ENCODE results near the gene TCF7. TPM values are rescaled to one million over a fixed set of nuclear protein-coding genes. Genes with fewer than 3 reads are reported as not detected.
A peak's percentile ranks its signal among the peaks of the same experiment; 100 is the strongest.
"Not testable (repeated sequence)": the region's sequence is repeated elsewhere in the genome, so short reads cannot be mapped to it uniquely, and the experiment has no call there.

TCF7 gene
- total and polyA plus RNA-seq, 5 donors from 2014 or later = 55.4 to 234 (median 98.3) TPM

DNA sequence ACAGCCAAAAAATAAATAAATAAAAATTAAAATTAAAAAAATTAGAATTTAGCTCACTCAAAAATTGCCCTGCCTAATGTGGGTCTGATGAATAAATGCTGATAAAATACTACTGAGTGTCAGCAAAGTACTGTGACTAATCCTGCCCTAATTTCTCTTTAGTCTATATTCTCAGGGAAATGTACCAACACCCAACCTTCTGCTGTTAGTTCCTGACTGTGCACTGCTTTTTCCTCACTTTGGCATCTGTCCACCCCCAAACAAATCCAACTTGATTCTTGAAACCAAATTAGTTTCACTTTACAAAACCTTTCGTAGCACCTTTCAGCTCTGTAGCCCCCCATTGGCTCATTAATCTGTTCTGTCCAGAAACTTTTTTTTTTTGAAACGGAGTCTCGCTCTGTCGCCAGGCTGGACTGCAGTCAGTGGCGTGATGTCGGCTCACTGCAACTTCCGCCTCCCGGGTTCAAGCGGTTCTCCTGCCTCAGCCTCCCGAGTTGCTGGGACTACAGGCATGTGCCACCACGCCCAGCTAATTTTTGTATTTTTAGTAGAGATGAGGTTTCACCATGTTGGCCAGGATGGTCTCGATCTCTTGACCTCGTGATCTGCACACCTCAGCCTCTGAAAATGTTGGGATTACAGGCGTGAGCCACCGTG, 37.8 kb downstream of the TCF7 start:
- not testable (repeated sequence) for ATAC-seq (ENCODE audit: low read depth in 2 of 2); DNase-seq; H3K27me3 ChIP-seq (ENCODE audit: control insufficient read depth, insufficient read depth, low read length); H3K9me3 Mint-ChIP-seq; H3K4me3 ChIP-seq (ENCODE audit: low read depth, low read length); H3K27me3 Mint-ChIP-seq; H3K9me3 ChIP-seq (ENCODE audit: control insufficient read depth in 2 of 2, low read length in 2 of 2)
- Mint-ChIP-seq H3K4me3 (peak overlapping the region in 2 of 4 donors; percentile 36), H3K36me3 (peaks cover 48% of the 10 kb centered on the region), H3K27ac (peak overlapping the region; percentile 71 to 90 (median 84)), H3K4me1 (peaks cover 22 to 76% (median 48%) of the 10 kb centered on the region in 4 donors)
- peak overlapping the region; percentile 60 for H3K27ac ChIP-seq (ENCODE audit: insufficient read depth, low read length, poor library complexity, severe bottlenecking)
- H3K36me3 ChIP-seq (ENCODE audit: control insufficient read depth, insufficient read depth, low read length) = peaks cover 74% of the 10 kb centered on the region
- peaks cover 23% of the 10 kb centered on the region for H3K4me1 ChIP-seq (ENCODE audit: control insufficient read depth, insufficient read depth, low read length, poor library complexity, severe bottlenecking)

DNA sequence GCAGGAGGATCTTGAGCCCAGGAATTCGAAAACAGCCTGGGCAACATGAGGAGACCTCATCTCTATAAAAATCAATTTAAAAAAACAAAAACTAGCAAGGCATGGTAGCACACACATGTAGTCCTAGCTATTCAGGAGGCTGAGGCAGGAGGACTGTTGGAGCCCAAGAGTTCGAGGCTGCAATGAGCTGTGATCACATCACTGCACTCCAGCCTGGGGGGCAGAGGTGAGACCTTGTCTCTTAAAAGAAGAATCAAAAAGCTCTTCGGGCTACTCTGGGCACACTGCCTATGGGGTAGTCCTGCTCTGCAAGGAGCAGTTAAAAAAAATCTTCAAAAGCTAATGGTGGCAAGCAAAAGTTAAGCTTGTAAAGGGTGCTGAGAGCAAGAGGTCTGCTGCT, 38.8 kb downstream of the TCF7 start:
- no peaks in the 10 kb centered on the region for H3K27me3 Mint-ChIP-seq
- no peaks in the 10 kb centered on the region for H3K9me3 Mint-ChIP-seq
- no peak overlapping the region for H3K27ac ChIP-seq (ENCODE audit: insufficient read depth, low read length, poor library complexity, severe bottlenecking)
- H3K27me3 ChIP-seq (ENCODE audit: control insufficient read depth, insufficient read depth, low read length) = no peaks in the 10 kb centered on the region
- DNase-seq (no peak), ATAC-seq (ENCODE audit: low read depth in 2 of 2) (no peak)
- peaks cover 57% of the 10 kb centered on the region for H3K36me3 Mint-ChIP-seq
- no peaks in the 10 kb centered on the region for H3K9me3 ChIP-seq (ENCODE audit: control insufficient read depth in 2 of 2, low read length in 2 of 2)
- peaks cover 23% of the 10 kb centered on the region for H3K4me1 ChIP-seq (ENCODE audit: control insufficient read depth, insufficient read depth, low read length, poor library complexity, severe bottlenecking)
- H3K36me3 ChIP-seq (ENCODE audit: control insufficient read depth, insufficient read depth, low read length) = peaks cover 79% of the 10 kb centered on the region
- no peak overlapping the region for H3K4me3 ChIP-seq (ENCODE audit: low read depth, low read length)
- H3K4me3 Mint-ChIP-seq = no peak overlapping the region
- H3K4me1 Mint-ChIP-seq = peaks cover 25 to 84% (median 55%) of the 10 kb centered on the region in 4 donors
- H3K27ac Mint-ChIP-seq = peak overlapping the region; percentile 71 to 90 (median 84)

DNA sequence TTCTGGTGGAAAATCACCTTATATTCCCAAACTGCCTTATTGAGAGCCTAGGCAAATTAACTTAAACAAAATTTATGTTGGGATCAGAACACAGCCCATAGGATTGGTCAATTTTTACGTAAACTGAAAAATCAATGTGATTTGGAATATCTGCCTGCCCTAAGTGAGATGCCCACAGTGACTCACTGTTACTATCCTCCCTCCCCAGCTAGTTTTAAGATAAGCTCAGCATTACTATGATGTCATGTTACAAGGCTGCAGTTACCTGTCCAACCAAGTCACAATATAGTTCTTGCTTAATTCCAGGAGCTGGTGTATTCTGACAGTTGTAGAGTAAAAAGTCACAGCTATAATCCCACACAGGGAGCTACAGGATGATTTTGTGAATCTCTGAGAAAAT, 39.2 kb downstream of the TCF7 start:
- Histone ChIP-seq H3K27me3 (ENCODE audit: control insufficient read depth, insufficient read depth, low read length) (no peaks in the 10 kb centered on the region), H3K27ac (ENCODE audit: insufficient read depth, low read length, poor library complexity, severe bottlenecking) (no peak overlapping the region), H3K4me1 (ENCODE audit: control insufficient read depth, insufficient read depth, low read length, poor library complexity, severe bottlenecking) (peaks cover 23% of the 10 kb centered on the region), H3K4me3 (ENCODE audit: low read depth, low read length) (no peak overlapping the region), H3K9me3 (ENCODE audit: control insufficient read depth in 2 of 2, low read length in 2 of 2) (no peaks in the 10 kb centered on the region), H3K36me3 (ENCODE audit: control insufficient read depth, insufficient read depth, low read length) (peaks cover 83% of the 10 kb centered on the region)
- H3K4me3 Mint-ChIP-seq = no peak overlapping the region
- peaks cover 58% of the 10 kb centered on the region for H3K36me3 Mint-ChIP-seq
- DNase-seq (no peak), ATAC-seq (ENCODE audit: low read depth in 2 of 2) (peak in 1 of 2 donors; percentile 23)
- peak overlapping the region; percentile 76 to 90 (median 84) for H3K27ac Mint-ChIP-seq
- no peaks in the 10 kb centered on the region for H3K27me3 Mint-ChIP-seq
- peaks cover 28 to 85% (median 56%) of the 10 kb centered on the region in 4 donors for H3K4me1 Mint-ChIP-seq
- no peaks in the 10 kb centered on the region for H3K9me3 Mint-ChIP-seq

DNA sequence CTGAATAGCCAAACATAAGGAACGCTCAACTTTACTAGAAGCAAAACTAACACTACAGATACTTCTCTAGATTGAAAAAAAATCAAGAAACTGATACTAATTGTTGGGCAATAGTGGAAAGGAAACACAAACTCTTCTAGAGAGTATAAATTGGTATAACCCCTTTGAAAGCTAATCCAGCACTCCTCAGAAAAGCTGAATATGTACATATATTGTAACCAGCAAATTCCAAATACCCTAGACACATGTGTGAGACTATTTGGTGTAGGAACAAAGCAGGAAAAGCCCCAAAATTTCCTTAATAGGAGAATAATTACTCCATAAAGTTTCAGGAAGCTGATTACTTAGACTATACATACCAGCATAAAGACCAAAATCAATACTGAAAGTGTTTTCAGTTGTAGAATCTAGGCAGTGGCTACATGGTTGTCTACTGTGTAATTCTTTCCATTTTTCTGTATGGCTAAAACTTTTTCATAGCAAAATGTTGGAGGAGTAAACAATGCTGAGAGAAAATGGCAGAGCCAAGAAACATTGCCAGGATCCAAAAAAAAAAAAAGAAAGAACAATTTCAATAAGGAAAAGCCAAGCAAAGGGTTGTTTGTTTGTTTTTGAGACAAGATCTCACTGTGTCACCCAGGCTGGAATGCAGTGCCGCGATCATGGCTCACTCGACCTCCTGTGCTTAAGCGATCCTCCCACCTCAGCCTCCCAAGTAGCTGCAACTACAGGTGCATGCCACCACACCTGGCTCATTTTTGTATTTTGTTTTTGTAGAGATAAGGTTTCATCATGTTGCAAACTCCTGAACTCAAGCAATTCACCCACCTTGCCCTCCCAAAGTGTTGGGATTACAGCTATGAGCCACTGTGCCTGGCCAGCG, 47.3 kb downstream of the TCF7 start:
- DNase-seq (no peak), ATAC-seq (ENCODE audit: low read depth in 2 of 2) (no peak)
- no peak overlapping the region for H3K4me3 ChIP-seq (ENCODE audit: low read depth, low read length)
- Mint-ChIP-seq H3K36me3 (peaks cover 48% of the 10 kb centered on the region), H3K27me3 (no peaks in the 10 kb centered on the region), H3K4me1 (peaks cover 23 to 51% (median 40%) of the 10 kb centered on the region in 4 donors), H3K9me3 (no peaks in the 10 kb centered on the region), H3K4me3 (no peak overlapping the region), H3K27ac (peak overlapping the region in 1 of 3 donors; percentile 65)
- no peaks in the 10 kb centered on the region for H3K27me3 ChIP-seq (ENCODE audit: control insufficient read depth, insufficient read depth, low read length)
- H3K27ac ChIP-seq (ENCODE audit: insufficient read depth, low read length, poor library complexity, severe bottlenecking) = no peak overlapping the region
- peaks cover 0 to 6% of the 10 kb centered on the region in 2 experiments for H3K9me3 ChIP-seq (ENCODE audit: control insufficient read depth in 2 of 2, low read length in 2 of 2)
- peaks cover 81% of the 10 kb centered on the region for H3K36me3 ChIP-seq (ENCODE audit: control insufficient read depth, insufficient read depth, low read length)
- no peaks in the 10 kb centered on the region for H3K4me1 ChIP-seq (ENCODE audit: control insufficient read depth, insufficient read depth, low read length, poor library complexity, severe bottlenecking)

DNA sequence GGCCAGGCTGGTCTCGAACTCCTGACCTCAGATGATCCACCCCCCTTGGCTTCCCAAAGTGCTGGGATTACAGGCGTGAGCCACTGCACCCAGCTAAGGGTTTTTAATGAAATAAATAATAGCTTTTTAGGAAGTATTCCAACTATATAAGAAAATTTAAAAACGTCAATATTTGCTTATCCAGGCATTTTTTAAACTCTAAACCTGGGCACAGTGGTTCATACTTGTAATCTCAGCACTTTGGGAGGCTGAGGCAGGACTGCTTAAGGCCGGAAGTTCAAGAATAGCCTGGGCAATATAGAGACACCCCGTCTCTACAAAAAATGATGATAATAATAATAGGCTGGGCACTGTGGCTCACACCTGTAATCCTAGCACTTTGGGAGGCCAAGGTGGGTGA, 48.1 kb downstream of the TCF7 start:
- ATAC-seq (ENCODE audit: low read depth in 2 of 2) = no peak
- peaks cover 23 to 56% (median 43%) of the 10 kb centered on the region in 4 donors for H3K4me1 Mint-ChIP-seq

DNA sequence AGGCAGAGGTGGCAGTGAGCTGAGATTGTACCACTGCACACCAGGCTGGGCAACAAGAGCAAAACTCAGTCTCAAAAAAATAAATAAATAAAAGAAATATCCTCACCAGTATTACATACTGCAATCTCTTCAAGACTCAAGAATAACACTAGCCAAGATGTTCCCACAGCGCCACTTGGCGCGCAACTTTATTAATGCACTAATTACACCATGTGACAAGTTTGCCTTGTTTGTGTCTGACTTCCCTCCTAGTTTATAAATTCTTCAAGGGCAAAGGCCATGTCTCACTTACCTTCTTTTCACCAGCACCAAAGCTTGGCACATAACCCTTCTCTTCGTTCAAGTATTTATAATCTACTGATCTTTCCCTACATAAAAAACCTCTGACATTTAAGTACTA, 57.5 kb downstream of the TCF7 start:
- DNase-seq (no peak), ATAC-seq (ENCODE audit: low read depth in 2 of 2) (no peak)
- H3K27me3 ChIP-seq (ENCODE audit: control insufficient read depth, insufficient read depth, low read length) = no peaks in the 10 kb centered on the region
- no peaks in the 10 kb centered on the region for H3K9me3 ChIP-seq (ENCODE audit: control insufficient read depth in 2 of 2, low read length in 2 of 2)
- no peak overlapping the region for H3K4me3 ChIP-seq (ENCODE audit: low read depth, low read length)
- peaks cover 36% of the 10 kb centered on the region for H3K4me1 ChIP-seq (ENCODE audit: control insufficient read depth, insufficient read depth, low read length, poor library complexity, severe bottlenecking)
- H3K27ac ChIP-seq (ENCODE audit: insufficient read depth, low read length, poor library complexity, severe bottlenecking) = no peak overlapping the region
- H3K4me1 Mint-ChIP-seq = peaks cover 38 to 72% (median 52%) of the 10 kb centered on the region in 4 donors
- H3K27ac Mint-ChIP-seq = peak overlapping the region in 2 of 3 donors; percentile 39 to 82
- peaks cover 42% of the 10 kb centered on the region for H3K36me3 Mint-ChIP-seq
- no peaks in the 10 kb centered on the region for H3K9me3 Mint-ChIP-seq
- H3K36me3 ChIP-seq (ENCODE audit: control insufficient read depth, insufficient read depth, low read length) = peaks cover 54% of the 10 kb centered on the region
- H3K27me3 Mint-ChIP-seq = no peaks in the 10 kb centered on the region
- H3K4me3 Mint-ChIP-seq = peak overlapping the region in 2 of 4 donors; percentile 44 to 63

More for the DNA sequence above, 48.1 kb downstream of the TCF7 start:
- Histone ChIP-seq H3K4me3 (ENCODE audit: low read depth, low read length) (no peak overlapping the region), H3K9me3 (ENCODE audit: control insufficient read depth in 2 of 2, low read length in 2 of 2) (peaks cover 0 to 6% of the 10 kb centered on the region in 2 experiments), H3K36me3 (ENCODE audit: control insufficient read depth, insufficient read depth, low read length) (peaks cover 80% of the 10 kb centered on the region), H3K27me3 (ENCODE audit: control insufficient read depth, insufficient read depth, low read length) (no peaks in the 10 kb centered on the region), H3K4me1 (ENCODE audit: control insufficient read depth, insufficient read depth, low read length, poor library complexity, severe bottlenecking) (no peaks in the 10 kb centered on the region), H3K27ac (ENCODE audit: insufficient read depth, low read length, poor library complexity, severe bottlenecking) (no peak overlapping the region)
- no peaks in the 10 kb centered on the region for H3K9me3 Mint-ChIP-seq
- H3K27me3 Mint-ChIP-seq = no peaks in the 10 kb centered on the region
- no peak for DNase-seq
- no peak overlapping the region for H3K4me3 Mint-ChIP-seq
- peak overlapping the region in 1 of 3 donors; percentile 65 for H3K27ac Mint-ChIP-seq
- H3K36me3 Mint-ChIP-seq = peaks cover 49% of the 10 kb centered on the region

DNA sequence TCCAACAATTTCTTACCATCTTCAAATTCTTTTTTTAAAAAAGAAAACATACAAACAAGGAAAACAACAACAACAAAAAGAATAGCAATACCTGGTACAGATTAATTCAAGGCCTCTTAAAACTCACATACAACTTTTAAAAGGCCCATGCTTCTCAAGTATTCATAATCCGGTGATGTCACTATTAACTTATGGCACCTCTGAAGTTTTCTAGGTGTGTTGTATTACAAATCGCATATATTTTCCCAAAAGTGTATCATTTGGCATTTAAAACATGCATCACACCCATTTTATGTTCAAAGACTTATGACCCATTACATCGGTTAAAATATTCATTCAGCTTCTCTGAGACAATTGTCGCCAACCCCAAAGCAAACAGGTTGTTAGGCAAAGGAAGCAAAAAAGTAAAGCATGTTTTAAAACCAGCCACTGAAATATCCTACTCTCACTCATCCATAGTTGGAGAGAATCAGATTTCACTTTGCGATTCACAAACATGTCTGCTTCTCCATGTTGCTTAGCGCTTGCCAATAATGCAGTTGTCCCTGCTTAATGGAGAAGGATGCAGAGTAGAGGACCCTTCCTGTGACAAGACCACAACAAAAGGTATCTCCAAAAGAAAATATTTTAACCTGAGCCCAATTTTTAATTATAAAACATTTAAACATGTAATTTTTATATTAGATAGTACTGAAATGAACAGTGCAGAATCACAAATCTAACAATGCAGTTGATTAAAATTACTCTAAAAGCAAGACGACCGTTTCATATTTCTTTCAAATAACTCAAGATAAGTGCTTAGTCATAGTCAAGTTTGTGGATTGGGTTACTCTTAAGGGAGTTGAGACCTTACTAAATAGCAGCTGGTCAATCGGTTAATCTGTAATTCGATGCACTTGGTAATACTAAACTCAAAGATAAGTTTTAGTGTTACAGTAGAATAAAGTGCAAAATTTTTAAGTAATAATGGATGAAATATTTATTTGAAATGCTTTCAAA, 60.7 kb downstream of the TCF7 start:
- peaks cover 45% of the 10 kb centered on the region for H3K4me1 ChIP-seq (ENCODE audit: control insufficient read depth, insufficient read depth, low read length, poor library complexity, severe bottlenecking)
- H3K36me3 ChIP-seq (ENCODE audit: control insufficient read depth, insufficient read depth, low read length) = peaks cover 30% of the 10 kb centered on the region
- Mint-ChIP-seq H3K27me3 (no peaks in the 10 kb centered on the region), H3K36me3 (peaks cover 26% of the 10 kb centered on the region), H3K9me3 (no peaks in the 10 kb centered on the region), H3K27ac (peak overlapping the region; percentile 97 to 100 (median 99)), H3K4me1 (peaks cover 25 to 55% (median 39%) of the 10 kb centered on the region in 4 donors), H3K4me3 (peak overlapping the region; percentile 93 to 99 (median 97))
- no peaks in the 10 kb centered on the region for H3K27me3 ChIP-seq (ENCODE audit: control insufficient read depth, insufficient read depth, low read length)
- H3K9me3 ChIP-seq (ENCODE audit: control insufficient read depth in 2 of 2, low read length in 2 of 2) = no peaks in the 10 kb centered on the region
- ATAC-seq (ENCODE audit: low read depth in 2 of 2) (no peak), DNase-seq (peak in 1 of 3 donors; percentile 19)
- peak overlapping the region; percentile 99 for H3K27ac ChIP-seq (ENCODE audit: insufficient read depth, low read length, poor library complexity, severe bottlenecking)
- H3K4me3 ChIP-seq (ENCODE audit: low read depth, low read length) = peak overlapping the region; percentile 95
